ENCODE results near the gene MORN2. TPM values are rescaled to one million over a fixed set of nuclear protein-coding genes. Genes with fewer than 3 reads are reported as not detected.

MORN2 gene
- total RNA-seq, 4 donors from 2014 or later = 39.0 to 54.6 (median 47.3) TPM

DNA sequence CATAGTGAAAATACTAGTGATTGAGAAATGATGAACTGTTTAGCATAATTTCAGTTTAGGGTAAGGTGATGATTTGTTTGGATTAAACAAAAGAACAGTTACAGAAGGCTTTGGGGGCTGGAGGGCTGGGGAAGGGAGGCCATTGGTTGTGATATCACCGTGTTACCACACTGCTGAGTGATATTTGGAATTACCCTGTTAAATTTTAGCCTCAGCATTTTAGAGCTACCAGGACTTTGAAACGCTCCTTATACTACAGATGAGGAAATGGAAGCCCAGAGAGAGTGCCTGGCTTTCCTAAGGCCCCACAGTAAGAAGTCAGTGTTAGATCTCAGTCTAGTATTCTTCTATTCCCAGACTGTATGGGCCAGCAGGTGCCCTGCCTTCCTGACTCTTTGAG is 29.5 kb downstream of the MORN2 start:
- Histone ChIP-seq H3K27me3 (no peaks in the 10 kb centered on the region), H3K36me3 (no peaks in the 10 kb centered on the region), H3K9me3 (no peaks in the 10 kb centered on the region), H3K27ac (no peak overlapping the region), H3K4me3 (replicated peaks in 1 of 3) (no peak overlapping the region), H3K4me1 (no peaks in the 10 kb centered on the region)
- no peak for DNase-seq
- intact Hi-C loops (cut with DNase I) = no loop called here
- TF ChIP-seq, protein P1, sequence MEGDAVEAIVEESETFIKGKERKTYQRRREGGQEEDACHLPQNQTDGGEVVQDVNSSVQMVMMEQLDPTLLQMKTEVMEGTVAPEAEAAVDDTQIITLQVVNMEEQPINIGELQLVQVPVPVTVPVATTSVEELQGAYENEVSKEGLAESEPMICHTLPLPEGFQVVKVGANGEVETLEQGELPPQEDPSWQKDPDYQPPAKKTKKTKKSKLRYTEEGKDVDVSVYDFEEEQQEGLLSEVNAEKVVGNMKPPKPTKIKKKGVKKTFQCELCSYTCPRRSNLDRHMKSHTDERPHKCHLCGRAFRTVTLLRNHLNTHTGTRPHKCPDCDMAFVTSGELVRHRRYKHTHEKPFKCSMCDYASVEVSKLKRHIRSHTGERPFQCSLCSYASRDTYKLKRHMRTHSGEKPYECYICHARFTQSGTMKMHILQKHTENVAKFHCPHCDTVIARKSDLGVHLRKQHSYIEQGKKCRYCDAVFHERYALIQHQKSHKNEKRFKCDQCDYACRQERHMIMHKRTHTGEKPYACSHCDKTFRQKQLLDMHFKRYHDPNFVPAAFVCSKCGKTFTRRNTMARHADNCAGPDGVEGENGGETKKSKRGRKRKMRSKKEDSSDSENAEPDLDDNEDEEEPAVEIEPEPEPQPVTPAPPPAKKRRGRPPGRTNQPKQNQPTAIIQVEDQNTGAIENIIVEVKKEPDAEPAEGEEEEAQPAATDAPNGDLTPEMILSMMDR (IDR thresholded peaks at IDR 0.05) = no peak
- no peak for TF ChIP-seq POLR2A (IDR thresholded peaks at IDR 0.05)
- 89 to 92% methylated on average over 2 of the region's 2 CpGs for WGBS, 2 donors

DNA sequence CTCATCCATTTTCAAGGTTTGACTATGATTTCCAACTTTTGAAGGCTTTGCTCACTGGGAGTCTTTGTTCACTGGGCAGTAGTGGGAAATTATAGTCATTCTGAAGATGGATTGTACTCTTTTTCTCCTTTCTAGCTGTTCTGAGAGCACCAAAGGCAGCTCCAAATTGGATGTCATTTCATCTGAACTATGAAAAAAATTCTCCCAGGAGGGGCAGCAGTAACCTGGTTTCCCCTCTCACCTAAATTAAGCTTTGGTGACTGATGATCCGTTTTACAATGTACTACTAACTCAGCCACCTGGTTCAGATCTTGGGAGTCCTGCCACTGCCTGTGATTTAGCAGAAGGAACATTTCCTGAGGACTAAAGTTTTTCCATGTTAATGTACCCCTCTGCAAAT is 31.5 kb downstream of the MORN2 start:
- DNase-seq = no peak
- Histone ChIP-seq H3K36me3 (no peaks in the 10 kb centered on the region), H3K4me1 (no peaks in the 10 kb centered on the region), H3K27ac (no peak overlapping the region), H3K27me3 (no peaks in the 10 kb centered on the region), H3K9me3 (no peaks in the 10 kb centered on the region), H3K4me3 (replicated peaks in 1 of 3) (no peak overlapping the region)
- intact Hi-C loops (cut with DNase I) = no loop called here
- no peak for TF ChIP-seq POLR2A (IDR thresholded peaks at IDR 0.05)
- TF ChIP-seq, protein P1 (IDR thresholded peaks at IDR 0.05) = no peak
- WGBS, 2 donors = 75 to 81% methylated on average over 1 of the region's 1 CpG

DNA sequence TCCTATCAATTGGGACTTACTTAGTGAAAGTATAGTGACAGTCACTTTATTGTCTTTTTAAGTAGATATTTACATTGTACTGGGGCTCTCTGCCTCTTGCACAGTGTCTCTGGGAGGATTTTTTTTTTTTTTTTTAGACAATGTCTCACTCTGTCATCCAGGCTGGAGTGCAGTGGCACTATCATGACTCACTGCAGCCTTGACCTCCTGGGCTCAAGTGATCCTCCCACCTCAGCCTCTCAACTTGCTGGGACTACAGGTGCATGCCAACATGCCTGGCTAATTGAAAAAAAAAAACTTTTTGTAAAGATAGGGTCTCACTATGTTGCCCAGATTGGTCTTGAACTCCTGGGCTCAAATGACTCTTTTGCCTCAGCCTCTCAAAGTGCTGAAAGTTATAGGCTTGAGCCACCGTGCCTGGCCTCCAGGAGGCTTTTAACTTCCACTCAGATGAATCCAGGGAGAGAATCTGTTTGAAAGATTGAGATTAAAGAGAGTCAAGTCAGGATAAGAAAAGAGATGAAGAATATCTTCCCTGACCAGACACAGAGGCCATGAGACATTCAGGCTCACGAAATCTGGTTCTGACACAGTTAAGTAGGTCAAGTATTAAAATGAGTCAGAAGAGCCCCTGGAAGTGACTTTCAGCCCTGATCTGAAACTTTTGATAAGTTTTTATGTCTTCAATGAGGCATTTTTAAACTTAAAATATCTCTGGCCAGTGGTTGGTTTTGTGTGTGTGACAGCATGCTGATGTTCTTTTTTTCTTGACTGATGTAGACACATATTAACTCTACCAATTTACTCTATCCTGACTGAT is 32.2 kb downstream of the MORN2 start:
- intact Hi-C loops (cut with DNase I) = no loop called here
- no peaks in the 10 kb centered on the region for H3K27me3 ChIP-seq
- 74 to 80% methylated on average over 2 of the region's 2 CpGs for WGBS, 2 donors
- TF ChIP-seq, protein P1 (IDR thresholded peaks at IDR 0.05) = no peak
- no peak for TF ChIP-seq POLR2A (IDR thresholded peaks at IDR 0.05)
- no peaks in the 10 kb centered on the region for H3K4me1 ChIP-seq
- H3K4me3 ChIP-seq (replicated peaks in 1 of 3) = no peak overlapping the region
- no peak for DNase-seq
- H3K27ac ChIP-seq = no peak overlapping the region
- H3K36me3 ChIP-seq = no peaks in the 10 kb centered on the region
- no peaks in the 10 kb centered on the region for H3K9me3 ChIP-seq

DNA sequence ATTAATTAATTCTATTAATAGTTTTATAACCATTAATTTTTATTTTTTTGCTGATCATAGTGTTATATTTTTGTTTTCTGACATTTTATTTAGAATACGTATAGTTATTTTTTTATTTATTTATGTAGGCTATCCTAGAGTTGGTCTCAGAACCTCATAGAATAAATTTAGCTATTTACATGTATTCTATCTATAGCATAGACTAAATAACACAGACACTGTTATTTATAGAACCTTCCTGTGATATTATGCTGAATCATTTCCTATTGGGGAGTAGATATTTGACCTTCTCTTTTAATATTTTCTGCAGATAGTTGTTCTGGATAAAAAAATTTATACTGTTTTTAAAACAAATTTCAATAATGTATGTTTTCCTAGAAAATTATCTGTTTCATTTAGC is 34.1 kb downstream of the MORN2 start:
- no peak for DNase-seq
- intact Hi-C loops (cut with DNase I) = no loop called here
- Histone ChIP-seq H3K9me3 (no peaks in the 10 kb centered on the region), H3K36me3 (no peaks in the 10 kb centered on the region), H3K4me3 (replicated peaks in 1 of 3) (no peak overlapping the region), H3K27ac (no peak overlapping the region), H3K27me3 (no peaks in the 10 kb centered on the region), H3K4me1 (no peaks in the 10 kb centered on the region)
- whole genome bisulfite sequencing, 2 donors = 92 to 95% methylated on average over 1 of the region's 1 CpG
- TF ChIP-seq, protein P1 (IDR thresholded peaks at IDR 0.05) = no peak
- TF ChIP-seq POLR2A (IDR thresholded peaks at IDR 0.05) = no peak

DNA sequence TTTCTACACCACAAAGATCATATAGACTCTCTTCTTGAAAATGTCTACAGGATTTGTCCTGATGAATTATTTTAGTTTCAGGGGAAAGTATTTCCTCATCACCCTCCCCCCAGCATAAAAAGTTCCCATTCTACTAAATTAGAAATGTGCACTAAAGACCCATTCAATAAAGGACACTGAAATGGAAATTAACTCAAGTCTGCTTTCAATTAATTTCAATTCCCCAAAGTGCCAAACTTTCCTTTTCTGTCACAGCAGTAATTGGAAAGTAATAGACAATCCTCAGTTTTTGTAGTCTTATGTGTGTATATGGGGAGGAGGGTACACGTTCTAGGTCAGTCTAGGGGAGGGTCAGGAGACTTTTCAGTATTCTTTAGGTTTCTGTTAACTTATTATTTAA is 35.4 kb downstream of the MORN2 start:
- WGBS, 2 donors = 76 to 78% methylated on average over 1 of the region's 1 CpG
- TF ChIP-seq, protein P1 (IDR thresholded peaks at IDR 0.05) = no peak
- TF ChIP-seq POLR2A (IDR thresholded peaks at IDR 0.05) = no peak

More for the DNA sequence above, 35.4 kb downstream of the MORN2 start:
- H3K27ac ChIP-seq = no peak overlapping the region
- intact Hi-C loops (cut with DNase I) = no loop called here
- DNase-seq = no peak
- no peaks in the 10 kb centered on the region for H3K4me1 ChIP-seq
- H3K9me3 ChIP-seq = no peaks in the 10 kb centered on the region
- no peak overlapping the region for H3K4me3 ChIP-seq (replicated peaks in 1 of 3)
- no peaks in the 10 kb centered on the region for H3K36me3 ChIP-seq
- no peaks in the 10 kb centered on the region for H3K27me3 ChIP-seq
